ENCODE measurements around the gene CMC1.

- TF ChIP-seq POLR2A (IDR thresholded peaks at IDR 0.05) (no peak), CTCF (IDR thresholded peaks at IDR 0.05) (no peak), POLR2AphosphoS5 (IDR thresholded peaks at IDR 0.05) (no peak), EP300 (IDR thresholded peaks at IDR 0.05) (no peak)
Measured at GRCh38 chr3:28308196-28308595, 66.8 kb downstream of the CMC1 start.

All from stomach (tissue), 4 donors.